Left forelimb (tissue), 1 donor: ENCODE results near the gene KRTCAP2.

ENCODE experiments used
- DNase-seq: peaks from one replicate; pipeline ENCODE4 v3.0.0-alpha.2; 2018; ENCODE audit warnings: low spot score

The KRTCAP2 gene

GRCh38 chr1:155183775-155184221 lies 10.7 kb upstream of the KRTCAP2 start:
- DNase-seq = no peak

DNA sequence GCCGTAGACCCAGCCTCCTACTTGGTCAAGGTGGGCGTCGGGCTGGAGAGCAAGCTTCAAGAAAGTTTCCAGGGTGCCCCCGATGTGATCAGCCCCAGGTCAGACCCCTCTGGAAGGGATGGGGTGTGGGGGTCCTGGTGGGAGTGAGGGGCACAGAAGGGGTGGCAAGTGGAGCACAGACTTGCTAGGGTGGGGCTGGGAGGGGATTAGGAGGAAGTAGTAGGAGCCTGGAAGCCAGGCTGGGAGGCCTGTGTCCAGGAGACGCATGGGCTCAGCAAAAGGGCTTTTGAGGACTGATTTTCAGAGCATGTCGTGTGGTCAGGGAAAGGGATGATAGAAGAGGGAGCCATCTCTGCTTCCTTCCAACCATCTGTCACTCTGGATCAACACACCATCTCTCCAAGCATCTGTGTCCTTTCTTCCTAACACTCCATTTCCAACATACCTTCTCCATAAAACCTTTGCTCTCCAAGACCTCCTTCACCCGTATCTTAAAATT lies 9.0 kb upstream of the KRTCAP2 start:
- peak; percentile 54 for DNase-seq

DNA sequence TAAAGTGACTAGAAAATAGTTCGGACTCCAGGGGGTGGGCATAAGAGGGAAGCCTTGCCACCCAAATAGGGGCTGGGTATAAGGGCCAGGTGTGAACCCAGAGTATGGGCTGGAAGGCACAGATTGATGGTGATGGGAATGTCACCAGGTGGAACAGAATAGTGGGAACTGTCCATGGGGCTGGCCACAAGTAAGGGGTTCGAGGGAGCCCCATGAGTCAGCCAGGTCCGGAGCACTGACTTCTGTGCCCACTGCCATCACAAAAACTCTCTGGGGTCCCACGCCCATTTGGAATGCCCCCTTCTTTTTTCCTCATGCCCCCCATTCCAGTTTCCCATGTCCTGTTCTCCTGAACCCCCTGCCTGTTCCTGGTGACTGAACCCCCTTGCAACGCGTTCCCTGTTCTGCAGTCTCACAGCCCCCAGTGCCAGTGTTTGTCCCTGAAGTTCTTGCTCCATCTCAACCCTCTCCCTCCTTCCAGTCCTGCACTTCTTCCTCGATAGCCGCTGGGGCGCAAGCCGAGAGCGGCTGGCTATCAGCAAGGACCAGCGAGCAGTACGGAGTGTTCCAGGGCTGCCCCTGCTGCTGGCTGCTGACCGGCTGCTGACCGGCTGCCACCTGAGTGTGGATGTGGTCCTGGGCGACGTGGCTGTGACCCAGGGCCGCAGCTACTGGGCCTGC lies 8.4 kb upstream of the KRTCAP2 start:
- peak; percentile 37 for DNase-seq

DNA sequence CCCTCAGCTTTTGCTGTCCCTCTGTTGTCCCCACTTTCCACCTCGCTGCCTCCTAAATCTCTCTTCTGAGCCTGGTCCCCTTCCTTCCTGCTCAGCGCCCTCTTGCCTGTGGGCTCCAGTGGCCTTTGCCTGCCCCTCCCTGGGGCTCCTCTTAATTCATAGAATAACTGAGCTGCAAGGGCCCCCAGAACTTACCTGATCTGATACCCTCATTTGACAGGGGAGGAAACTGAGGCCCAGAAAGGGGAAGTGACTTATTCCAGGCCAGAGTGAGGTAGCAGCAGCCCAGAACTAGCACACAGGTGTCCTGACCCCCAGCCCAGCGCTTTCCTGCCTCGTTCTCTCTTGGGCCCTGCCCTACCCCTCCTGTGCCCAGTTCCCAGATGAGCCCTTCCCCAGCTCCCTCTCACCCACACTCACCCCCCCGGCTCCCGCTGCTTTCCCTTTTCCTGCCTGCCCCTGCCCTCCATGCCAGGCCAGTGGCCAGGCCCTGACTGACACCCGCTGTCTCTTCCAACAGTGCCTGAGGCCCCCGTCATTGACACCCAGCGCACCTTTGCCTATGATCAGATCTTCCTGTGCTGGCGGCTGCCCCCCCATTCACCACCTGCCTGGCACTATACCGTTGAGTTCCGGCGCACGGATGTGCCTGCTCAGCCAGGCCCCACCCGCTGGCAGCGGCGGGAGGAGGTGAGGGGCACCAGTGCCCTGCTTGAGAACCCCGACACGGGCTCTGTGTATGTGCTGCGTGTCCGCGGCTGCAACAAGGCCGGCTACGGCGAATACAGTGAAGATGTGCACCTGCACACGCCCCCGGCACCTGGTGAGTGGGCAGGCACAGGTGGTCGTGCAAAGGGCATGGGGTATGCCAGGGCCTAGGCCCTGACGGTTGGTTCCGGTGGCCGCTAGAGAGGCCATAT lies 6.3 kb upstream of the KRTCAP2 start:
- DNase-seq = peak; percentile 57

DNA sequence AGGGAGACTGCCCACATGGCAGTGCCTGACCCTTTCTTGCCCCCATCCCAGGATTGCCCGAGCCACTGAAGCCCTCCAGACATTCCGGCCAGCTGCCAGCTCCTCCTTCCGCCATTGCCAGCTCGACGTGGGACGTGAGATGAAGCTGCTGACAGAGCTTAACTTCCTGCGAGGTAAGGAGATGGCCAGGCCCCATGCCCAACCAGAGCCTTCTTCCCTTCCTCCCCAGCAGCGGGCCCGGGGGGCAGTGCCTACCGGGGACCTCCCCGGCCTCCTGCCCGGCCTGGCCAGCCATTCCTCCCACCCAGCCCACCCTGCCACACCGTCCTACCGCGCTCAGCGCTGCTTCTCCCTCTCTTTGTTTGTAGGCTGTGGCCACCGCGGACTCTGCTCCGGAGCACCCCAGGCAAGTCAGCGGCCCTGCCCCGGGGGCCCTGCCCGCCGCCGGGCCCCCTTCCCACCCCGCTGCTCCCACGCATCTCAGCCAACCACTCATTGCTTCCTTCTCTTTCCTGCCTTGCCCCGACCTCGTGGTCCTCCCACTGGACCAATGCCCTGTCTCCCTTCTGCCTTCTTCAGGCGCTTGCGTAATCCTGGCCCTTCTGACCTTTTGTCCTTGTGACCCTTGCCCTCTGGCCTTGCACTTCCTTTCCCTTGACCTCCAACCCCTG lies 5.5 kb upstream of the KRTCAP2 start:
- peak; percentile 66 for DNase-seq

- peak; percentile 64 for DNase-seq
These were observed 4.8 kb upstream of the KRTCAP2 start for GRCh38 chr1:155177918-155178281.

- DNase-seq = no peak
These were observed 4.3 kb upstream of the KRTCAP2 start for GRCh38 chr1:155177192-155177917.

DNA sequence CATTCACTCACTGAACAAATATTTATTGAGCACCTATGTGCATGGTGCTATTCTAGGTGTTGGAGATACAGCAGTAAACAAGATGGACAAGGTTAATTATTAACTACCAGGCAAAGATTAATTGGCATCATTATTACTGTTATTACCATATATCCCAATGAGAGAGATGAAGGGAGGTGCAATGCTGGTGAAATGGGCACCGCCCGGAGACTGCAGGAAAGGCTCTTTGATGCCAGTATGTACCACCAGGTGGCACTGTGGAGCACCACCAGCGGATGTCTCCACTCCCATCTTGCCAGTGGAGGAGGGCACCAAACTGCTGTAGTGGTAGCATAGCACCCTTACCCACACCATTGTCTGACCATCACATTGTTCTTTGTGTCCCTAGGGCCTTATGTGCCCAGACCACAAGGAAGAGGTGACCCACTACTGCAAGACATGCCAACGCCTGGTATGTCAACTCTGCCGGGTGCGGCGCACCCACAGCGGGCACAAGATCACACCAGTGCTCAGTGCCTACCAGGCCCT lies 3.5 kb upstream of the KRTCAP2 start:
- peak; percentile 84 for DNase-seq

GRCh38 chr1:155175927-155176371 lies 2.8 kb upstream of the KRTCAP2 start:
- peak; percentile 46 for DNase-seq

- peak; percentile 59 for DNase-seq
These were observed 2.3 kb upstream of the KRTCAP2 start for GRCh38 chr1:155175281-155175926.

DNA sequence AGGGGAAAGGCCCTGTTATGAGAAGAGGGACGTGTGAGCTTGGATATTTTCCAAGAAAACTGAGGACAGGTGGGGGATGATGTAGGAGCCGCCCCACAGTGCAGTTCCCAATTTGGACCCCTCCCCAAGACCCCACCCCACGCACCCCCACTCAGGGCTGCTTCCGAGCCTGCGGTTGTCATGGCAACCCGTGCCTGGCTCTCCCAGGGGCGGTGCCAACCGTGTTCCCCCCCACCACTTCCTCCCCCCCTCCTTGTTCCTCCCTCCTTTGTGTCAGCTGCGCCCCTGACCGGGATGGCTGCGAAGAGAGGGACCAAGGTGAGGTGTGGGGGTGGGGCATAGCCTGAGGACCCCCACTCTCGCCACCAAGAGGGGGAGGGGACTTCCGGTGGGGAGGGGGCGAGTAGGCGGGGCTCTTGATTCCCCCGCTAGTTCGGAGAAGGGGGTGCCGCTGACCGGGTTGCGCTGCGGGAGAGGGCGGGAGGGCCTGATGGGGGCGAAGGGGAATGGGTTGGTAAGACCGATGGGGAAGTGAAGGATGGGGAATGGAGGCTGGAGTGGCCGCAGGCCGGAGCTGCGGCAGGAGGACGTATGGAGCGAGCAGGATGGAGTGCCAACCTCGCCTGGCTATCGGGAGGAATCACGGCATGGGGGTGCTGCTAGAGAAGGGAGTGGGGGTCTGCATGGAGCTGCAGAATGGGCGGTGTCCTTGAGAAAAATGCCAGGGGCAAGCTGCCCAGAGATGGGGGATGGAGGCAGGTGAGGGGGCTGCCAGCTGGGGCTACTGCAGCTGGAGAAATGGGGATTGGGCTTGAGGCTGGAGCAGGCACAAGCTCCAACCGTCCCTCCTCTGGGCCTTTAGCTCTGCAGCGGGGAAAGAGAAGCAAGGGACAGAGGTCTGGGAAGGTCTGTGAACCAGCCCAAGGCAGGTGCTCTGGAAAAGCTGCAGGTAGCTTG lies 1.5 kb upstream of the KRTCAP2 start:
- peak; percentile 51 for DNase-seq

- DNase-seq = peak; percentile 61
These were observed 597 bp upstream of the KRTCAP2 start, which contains the start of gene TRIM46 for GRCh38 chr1:155173478-155174323. Gene TRIM46, plus strand, starts transcription at chr1:155173849. Its CDS starts 118 bp downstream, at chr1:155173967.

DNA sequence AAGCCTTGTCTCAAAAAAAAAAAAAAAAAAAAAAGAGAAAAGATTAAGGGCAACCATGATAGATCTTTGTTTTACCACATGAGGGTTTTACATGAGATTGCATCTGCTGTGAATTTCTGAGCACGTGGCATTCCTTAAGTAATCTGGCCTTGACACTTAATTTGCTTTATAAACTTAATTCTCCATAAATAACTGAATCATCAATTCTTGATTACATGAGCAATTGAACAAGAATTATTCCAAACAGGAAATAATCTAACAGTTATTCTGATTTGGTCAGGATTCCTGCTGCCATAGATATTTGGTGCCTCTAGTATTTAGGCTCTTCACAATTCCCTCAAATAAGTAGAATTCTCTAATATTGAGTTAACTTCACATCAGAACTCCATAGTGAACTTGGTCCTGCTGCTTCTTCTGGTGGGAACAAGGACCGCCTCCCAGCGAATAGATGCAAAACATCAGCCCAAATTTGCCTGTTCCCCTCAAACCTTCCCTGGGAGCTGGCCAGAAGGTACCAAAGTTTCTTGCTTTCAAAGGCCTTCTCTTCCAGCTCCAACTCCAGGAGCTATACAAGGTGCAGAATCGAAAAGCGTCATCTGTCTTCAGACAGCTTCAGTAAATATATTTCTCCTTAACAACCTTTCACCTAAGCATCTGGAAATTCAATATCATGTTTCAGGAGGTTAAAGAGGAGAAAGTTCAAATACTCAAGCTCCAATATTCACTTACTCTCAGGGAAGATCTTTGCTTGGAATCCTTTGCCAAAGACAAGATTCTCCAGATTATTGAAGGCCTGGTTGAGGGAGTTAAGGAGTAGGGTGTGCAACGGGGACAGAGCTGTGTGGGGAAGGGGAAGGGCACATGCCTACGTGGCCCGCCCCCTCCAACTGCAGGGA lies 1.0 kb downstream of the KRTCAP2 start:
- DNase-seq = peak; percentile 31

- peak; percentile 20 for DNase-seq
These were observed 2.3 kb downstream of the KRTCAP2 start for GRCh38 chr1:155170806-155171205.

- DNase-seq = peak; percentile 30
These were observed 2.9 kb downstream of the KRTCAP2 start for GRCh38 chr1:155170101-155170785.

DNA sequence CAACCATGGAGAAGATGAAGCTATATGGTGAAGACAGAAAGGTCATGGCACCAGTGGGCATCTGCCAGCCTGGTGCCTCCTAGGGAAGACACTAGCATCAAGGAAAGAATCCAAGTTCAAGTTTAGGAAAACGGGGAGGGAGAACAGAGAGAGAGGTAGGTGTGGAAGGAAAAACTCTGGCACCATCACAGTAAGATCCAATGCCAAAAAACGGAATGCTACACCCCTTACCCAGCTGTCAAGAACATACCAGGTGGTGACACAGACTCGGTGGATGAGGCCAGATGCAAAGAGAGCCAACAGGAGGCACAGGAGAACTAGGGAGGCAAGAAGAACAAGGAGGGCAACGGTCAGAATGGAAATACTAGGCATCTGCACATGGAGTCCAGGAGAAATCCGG lies 3.6 kb downstream of the KRTCAP2 start:
- DNase-seq = peak; percentile 12
